Hematopoietic multipotent progenitor cell (in vitro differentiated cells): ENCODE results near the gene MS4A6E. TPM values are rescaled to one million over a fixed set of nuclear protein-coding genes. Genes with fewer than 3 reads are reported as not detected.
"Not testable (repeated sequence)": the region's sequence is repeated elsewhere in the genome, so short reads cannot be mapped to it uniquely, and the experiment has no call there.

Experiments used
- DNase-seq, 3 donors: peaks; one replicate each; pipeline ENCODE4 v3.0.0-alpha.2; 2011 to 2015; ENCODE audit warnings: low read depth in 2 of 3, low spot score in 2 of 3
- total RNA-seq: library from RNA; depleted of rRNA; stranded (reverse); fragments of >200 nt; gene quantifications from one replicate; pipeline ENCODE4 v1.2.3, GENCODE V29; 2012

Gene MS4A6E
- total RNA-seq, 1 donor: not detected

DNA sequence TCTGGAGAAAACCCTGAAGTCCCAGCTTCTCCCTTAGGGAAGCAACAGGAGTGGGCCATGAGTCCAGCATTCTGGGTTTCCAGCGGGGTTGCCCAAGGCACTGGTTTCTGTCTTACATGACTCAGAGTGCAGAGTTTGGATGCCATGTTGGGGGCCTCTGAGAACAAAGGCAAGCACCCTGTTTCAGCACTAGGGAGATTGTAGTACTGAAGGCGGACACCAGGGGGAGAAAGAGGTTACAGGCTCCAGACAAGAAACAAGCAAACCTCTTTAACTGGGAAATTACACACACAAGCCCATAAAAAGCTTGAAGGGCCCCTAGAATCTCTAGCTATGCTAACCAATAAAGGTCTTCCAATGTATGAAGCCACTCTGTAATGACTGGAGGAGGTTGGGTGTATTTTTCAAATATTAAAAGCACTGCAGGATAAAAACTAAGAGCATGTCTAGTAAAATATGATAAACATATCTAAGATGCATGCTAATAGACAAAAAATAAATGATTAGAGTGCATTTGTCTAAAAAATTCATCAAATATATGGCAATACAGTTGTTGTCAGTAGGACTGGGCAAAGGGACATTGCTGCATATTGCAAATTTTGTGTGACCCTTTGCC lies 7.1 kb downstream of the MS4A6E start:
- DNase-seq: peak; percentile 7 to 86 (median 76)

GRCh38 chr11:60336767-60337391 lies 9.8 kb downstream of the MS4A6E start:
- DNase-seq: no peak

DNA sequence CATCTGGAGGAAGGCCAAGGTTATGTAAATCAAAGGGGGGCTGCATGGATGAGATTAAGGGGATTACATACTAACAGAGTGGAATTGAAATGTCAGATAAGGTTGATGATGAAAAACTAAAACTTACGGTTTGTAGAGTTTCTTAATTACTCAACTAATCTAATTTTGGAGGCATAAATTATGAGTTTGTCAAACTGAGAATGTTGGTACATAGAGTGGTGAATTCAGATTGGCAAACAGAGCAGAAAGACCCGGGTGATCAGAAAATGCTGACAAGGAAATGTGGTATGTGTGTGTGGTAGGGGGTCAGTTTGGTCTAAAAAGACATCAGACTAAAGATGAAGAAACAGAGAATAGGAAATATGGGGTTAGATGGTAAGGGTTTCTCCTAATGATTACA lies 11.0 kb downstream of the MS4A6E start:
- DNase-seq: no peak

DNA sequence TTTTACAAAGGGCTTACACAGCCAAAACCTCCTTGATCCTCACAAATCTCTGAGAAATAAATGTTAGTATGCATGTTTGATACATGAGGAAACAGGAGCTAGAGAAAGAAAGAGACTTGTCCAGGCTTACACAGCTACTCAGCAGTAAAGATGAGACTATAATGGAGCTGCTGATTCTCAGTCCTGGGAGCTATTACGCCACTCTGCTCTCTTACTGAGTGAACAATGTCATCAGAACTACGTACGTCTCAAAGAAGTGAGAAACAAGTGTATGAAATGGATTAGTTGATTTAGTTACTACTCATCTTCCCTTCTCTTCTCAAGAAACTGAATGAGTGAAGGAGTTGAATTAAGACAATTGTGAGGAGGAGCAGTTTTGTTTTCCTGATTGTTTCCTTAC lies 12.3 kb downstream of the MS4A6E start:
- no peak for DNase-seq

DNA sequence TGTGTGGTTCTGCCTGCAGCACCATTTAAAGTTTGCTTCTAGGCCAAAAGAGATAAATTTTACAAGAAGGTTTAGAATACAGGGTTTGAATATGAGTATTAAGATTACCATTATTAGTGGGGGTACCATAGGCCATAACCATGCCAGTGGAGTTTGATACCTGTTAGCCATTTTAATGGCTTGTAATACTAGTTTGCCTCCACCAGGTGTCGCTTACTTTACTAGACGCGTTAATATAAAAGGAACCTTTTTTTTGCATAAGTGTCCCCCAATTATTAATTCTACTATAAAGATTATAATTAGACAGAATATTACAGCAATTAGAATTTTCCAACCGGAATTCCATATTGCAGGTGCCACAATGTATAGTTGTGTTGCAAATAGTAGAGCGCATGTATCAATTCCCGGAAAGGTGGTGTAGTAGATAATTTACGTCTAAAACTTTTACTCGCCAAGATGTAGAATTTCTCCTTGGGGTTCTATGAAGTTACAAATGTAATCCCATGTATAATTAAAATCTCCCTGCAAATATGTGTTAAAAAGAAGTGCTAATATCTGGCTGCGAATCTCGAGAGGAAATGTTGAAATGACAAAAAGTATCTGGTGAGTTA lies 16.1 kb downstream of the MS4A6E start:
- peak in 1 of 3 donors; percentile 66 for DNase-seq

DNA sequence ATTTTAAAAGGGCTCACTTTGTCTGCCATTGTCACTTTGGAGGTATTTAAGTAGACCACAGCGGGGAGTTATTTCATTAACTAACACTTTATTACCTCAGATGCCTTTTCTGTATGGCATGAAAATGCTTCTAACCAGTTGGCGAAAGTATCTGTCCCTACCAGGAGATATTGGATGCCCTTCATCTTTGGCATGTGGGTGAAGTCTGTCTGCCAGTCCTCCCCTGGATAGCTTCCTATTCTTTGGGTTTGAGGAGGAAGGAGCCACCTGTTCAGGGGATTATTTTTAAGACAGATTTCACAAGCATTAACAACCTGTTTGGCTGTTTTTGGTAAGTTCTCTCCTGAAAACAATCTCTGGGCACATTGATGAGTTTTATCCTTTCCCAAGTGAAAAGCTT lies 17.1 kb downstream of the MS4A6E start:
- DNase-seq: no peak

DNA sequence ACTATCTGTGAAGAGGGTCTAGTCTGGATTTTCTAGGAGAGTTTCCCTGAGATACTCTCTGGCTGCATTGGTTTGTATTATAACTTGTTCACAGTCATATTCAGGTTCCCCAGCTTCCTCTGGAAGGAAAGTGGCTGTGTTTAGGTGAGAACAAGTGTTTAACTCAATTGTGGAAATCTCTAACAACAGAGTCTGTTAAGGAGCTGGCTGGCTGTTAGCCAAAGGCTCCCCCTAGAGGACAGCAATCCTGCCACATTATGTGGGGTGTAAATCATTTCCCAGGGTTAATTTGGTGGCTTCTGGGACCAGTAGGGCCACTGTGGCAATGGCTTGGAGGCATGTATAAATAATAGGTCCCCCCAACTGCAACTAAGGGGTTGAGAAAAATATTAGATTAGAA lies 18.4 kb downstream of the MS4A6E start:
- peak in 2 of 3 donors; percentile 44 to 75 for DNase-seq

- DNase-seq: no peak
Observed at GRCh38 chr11:60347084-60347797, 20.2 kb downstream of the MS4A6E start.

- DNase-seq: peak in 1 of 3 donors; percentile 38
Observed at GRCh38 chr11:60348116-60348515, 21.1 kb downstream of the MS4A6E start.

GRCh38 chr11:60349990-60350389 lies 22.9 kb downstream of the MS4A6E start:
- DNase-seq: no peak

DNA sequence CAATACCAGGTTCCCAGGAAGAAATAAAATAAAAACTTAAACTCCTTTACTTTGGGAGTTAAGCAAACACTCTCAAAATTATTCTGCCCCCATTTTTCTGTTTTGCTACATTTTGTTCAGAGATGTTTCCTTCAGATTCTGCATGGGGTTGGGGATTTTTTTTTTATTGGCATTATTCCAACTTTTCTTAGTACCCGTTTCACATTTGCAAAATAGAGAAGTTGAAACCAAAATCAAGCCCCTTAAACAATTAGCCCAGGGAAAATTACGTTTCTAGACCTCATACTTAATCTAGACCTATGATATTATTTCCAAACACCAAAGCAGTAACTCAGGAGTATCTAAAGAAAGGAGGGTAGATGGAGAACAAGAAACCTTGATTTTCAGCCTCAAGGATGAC lies 30.7 kb downstream of the MS4A6E start:
- DNase-seq: peak in 1 of 3 donors; percentile 66

GRCh38 chr11:60360621-60361020 lies 33.6 kb downstream of the MS4A6E start:
- no peak for DNase-seq

GRCh38 chr11:60362241-60362640 lies 35.2 kb downstream of the MS4A6E start:
- DNase-seq: no peak

GRCh38 chr11:60363542-60364470 lies 36.8 kb downstream of the MS4A6E start:
- peak; percentile 22 to 91 (median 76) for DNase-seq

- DNase-seq: not testable (repeated sequence)
Observed at GRCh38 chr11:60366262-60366904, 39.3 kb downstream of the MS4A6E start.

- DNase-seq: no peak
Observed at GRCh38 chr11:60367009-60367408, 40.0 kb downstream of the MS4A6E start.

GRCh38 chr11:60367896-60368295 lies 40.8 kb downstream of the MS4A6E start:
- no peak for DNase-seq

DNA sequence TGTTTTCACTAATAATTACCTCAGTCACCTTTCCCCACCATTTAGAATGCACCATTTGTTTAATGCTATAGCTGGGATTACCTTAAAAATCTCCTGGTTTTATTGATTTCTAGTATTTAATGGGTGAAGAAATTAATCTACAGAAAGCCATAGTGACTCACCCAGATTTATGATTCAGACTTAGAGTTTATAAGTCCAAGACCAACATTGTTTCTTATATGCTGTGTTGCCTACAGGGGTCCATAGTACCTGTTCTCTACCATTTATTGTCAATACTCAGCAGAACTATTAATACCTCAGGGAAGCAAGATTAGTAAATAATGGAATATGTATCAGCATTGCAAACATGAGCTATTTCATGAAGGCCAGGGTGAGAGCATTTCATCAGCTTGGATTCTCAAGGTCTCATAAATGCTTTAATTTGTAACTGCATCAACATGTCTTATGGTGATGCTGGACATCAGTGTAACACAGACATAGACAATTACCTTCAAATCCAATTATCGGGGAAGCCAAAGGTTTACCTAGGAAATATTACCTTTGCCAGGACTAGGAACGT lies 43.3 kb downstream of the MS4A6E start:
- DNase-seq: no peak

DNA sequence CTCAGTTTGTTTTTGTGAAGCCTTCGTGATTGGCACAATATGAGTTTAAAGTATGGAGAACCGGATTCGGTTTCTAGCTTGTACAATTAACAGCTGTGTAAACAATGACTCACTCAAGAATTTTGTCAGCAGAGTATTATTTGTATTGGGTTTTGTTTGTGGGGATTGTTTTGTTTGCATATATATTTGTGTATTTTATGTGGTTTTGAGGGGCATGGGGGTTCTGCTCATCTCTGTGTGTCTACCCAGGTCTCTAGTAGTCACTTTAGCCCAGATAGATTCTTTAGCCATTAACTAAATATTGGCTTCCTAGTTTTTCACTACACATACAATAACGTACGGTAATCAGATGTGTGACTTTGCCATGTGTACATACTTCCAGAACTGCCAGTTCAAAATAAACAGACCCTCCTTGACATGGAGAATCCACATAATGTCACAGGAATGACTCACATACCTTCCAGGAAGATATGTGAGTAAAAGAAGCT lies 43.8 kb downstream of the MS4A6E start:
- no peak for DNase-seq
